Measurements from ENCODE around the gene NOL3.

- TF ChIP-seq CTCF (conservative IDR thresholded peaks at IDR 0.05): no peak
- TF ChIP-seq EZH2 (IDR thresholded peaks at IDR 0.05; ENCODE audit: low read depth): no peak
These were observed at the start of gene NOL3 for GRCh38 chr16:67170168-67170948.

Measured in PC-9 (cell line).